Stimulated activated CD8-positive, alpha-beta memory T cell treated with anti-CD3 and anti-CD28 coated beads, Interleukin-4, amount 100 ng/mL, for 24 hours (primary cell): Measurements from ENCODE around the gene ITGB8.
"Not testable (repeated sequence)": the region's sequence is repeated elsewhere in the genome, so short reads cannot be mapped to it uniquely, and the experiment has no call there.

Experiments used
- DNase-seq: peaks from one replicate; pipeline ENCODE4 v3.0.0-alpha.2; 2020; ENCODE audit warnings: low read depth

ITGB8 gene

GRCh38 chr7:20383351-20383750 is 52.7 kb downstream of the ITGB8 start:
- DNase-seq: no peak

GRCh38 chr7:20385126-20385525 is 54.4 kb downstream of the ITGB8 start:
- DNase-seq: no peak

GRCh38 chr7:20388084-20388483 is 57.4 kb downstream of the ITGB8 start:
- no peak for DNase-seq

GRCh38 chr7:20389192-20389591 is 58.5 kb downstream of the ITGB8 start:
- DNase-seq: not testable (repeated sequence)

GRCh38 chr7:20393021-20393610 is 62.4 kb downstream of the ITGB8 start:
- no peak for DNase-seq

GRCh38 chr7:20393616-20394015 is 62.9 kb downstream of the ITGB8 start:
- no peak for DNase-seq

GRCh38 chr7:20394284-20394683 is 63.6 kb downstream of the ITGB8 start:
- no peak for DNase-seq

GRCh38 chr7:20395104-20395503 is 64.4 kb downstream of the ITGB8 start:
- no peak for DNase-seq

GRCh38 chr7:20395511-20395910 is 64.8 kb downstream of the ITGB8 start:
- no peak for DNase-seq

- no peak for DNase-seq
These were observed 68.8 kb downstream of the ITGB8 start for GRCh38 chr7:20399521-20399920.

- no peak for DNase-seq
These were observed 71.4 kb downstream of the ITGB8 start for GRCh38 chr7:20401861-20402746.

- DNase-seq: no peak
These were observed 72.1 kb downstream of the ITGB8 start for GRCh38 chr7:20402747-20403230.

GRCh38 chr7:20403331-20403730 is 72.6 kb downstream of the ITGB8 start:
- DNase-seq: no peak

GRCh38 chr7:20404320-20404719 is 73.6 kb downstream of the ITGB8 start:
- DNase-seq: no peak

GRCh38 chr7:20407585-20408466 is 77.1 kb downstream of the ITGB8 start:
- no peak for DNase-seq

- DNase-seq: no peak
These were observed 77.7 kb downstream of the ITGB8 start for GRCh38 chr7:20408467-20408826.

- DNase-seq: no peak
These were observed 79.3 kb downstream of the ITGB8 start for GRCh38 chr7:20409961-20410360.

GRCh38 chr7:20411372-20411771 is 80.7 kb downstream of the ITGB8 start:
- no peak for DNase-seq

GRCh38 chr7:20412032-20412431 is 81.3 kb downstream of the ITGB8 start:
- no peak for DNase-seq

GRCh38 chr7:20417260-20417659 is 86.6 kb downstream of the ITGB8 start:
- no peak for DNase-seq

- DNase-seq: no peak
These were observed 87.1 kb downstream of the ITGB8 start for GRCh38 chr7:20417675-20418382.

- DNase-seq: no peak
These were observed 93.8 kb downstream of the ITGB8 start for GRCh38 chr7:20424500-20424899.
